H54 (cell line): ENCODE measurements around the gene MACROD2.
"Not testable (repeated sequence)": the region's sequence is repeated elsewhere in the genome, so short reads cannot be mapped to it uniquely, and the experiment has no call there.

ENCODE experiments used
- DNase-seq: peaks from one replicate; pipeline ENCODE4 v3.0.0; 2011; ENCODE audit warnings: low spot score, mixed read lengths; ENCODE audit not compliant: insufficient read length
- FAIRE-seq: peaks from 3 replicates; lab custom pipeline; 2011; peaks lifted over from hg19 to GRCh38; lab: Jason Lieb, UNC
- POLR2A ChIP-seq: IDR thresholded peaks from 2 replicates; pipeline ENCODE4 v1.6.1; 2011; ENCODE audit warnings: low read depth, mild to moderate bottlenecking, low read length

The MACROD2 gene

DNA sequence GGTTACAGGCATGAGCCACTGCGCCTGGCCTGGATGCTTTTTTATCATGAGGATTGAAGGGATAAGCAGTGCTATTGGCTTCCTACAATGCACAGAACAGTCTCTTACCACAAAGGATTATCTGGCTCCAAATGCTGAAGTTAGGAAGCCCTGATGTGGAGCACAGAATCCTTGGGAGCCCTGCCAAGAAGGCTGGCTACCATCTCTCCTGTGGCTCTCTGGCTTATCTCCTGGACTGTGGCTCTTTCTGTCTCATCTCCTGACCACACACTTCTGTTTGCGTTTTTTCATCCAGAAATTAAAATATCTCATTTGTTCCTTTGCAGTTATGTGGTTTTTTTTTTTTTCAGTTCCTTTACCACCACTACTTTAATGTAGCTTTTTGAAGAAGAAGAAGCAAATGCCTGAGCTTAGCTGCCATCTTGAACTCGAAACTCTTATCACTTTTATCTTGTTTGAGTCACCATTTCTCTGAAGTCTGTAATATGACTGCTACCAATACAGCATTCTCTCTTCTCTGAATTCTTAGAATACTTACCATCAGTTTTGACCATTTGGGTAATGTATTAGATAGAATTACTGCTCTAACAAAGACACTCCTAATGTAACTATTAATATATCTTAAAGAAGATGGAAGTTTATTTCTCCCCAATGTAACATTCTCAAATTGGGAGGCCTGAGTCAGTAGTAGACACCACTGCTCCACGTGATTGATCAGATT is 1533.2 kb downstream of the MACROD2 start:
- no peak for DNase-seq
- no peak for FAIRE-seq
- no peak for TF ChIP-seq POLR2A

- no peak for FAIRE-seq
- no peak for DNase-seq
- no peak for TF ChIP-seq POLR2A
Observed at GRCh38 chr20:15535863-15536262, 1540.5 kb downstream of the MACROD2 start.

GRCh38 chr20:15537200-15537599 is 1541.9 kb downstream of the MACROD2 start:
- FAIRE-seq, DNase-seq: not testable (repeated sequence)

DNA sequence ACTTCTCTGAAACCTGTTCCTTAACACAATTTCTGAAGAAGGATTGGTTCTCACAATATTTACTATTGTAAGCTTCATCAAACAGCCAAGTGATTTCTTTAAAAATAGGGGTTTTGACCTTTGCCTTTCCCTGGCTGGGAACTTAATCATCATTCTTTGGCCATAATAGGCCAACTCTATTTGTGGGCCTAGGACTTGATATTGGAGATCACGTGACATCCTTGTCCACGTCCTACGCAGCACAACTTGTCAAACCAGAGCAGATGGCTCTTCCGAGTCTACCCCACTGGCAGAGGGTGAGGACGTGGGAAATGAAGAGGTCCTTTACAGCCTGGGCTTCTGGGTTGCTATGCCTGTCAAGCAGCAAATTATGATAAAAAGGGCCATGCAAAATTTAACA is 1547.3 kb downstream of the MACROD2 start:
- DNase-seq (no peak), FAIRE-seq (no peak)
- TF ChIP-seq POLR2A: no peak

DNA sequence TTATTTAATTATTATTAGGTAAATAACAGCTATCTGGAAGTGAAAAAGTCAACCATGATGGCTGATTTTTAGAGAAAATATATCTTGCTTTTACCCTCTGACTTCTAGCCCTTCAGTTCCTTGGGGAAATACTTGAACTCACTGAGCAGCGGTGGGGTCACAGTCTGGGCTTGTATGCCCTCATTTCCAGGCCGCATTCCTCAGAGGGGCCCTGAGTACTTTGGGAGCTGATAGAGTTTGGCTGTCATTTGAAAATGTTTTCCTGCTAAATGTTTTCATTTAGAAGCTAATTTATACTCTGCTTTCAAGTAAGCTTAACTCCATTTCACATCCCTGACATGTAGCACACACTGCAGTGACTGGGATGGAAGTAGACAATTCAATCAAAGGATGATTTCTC is 1549.4 kb downstream of the MACROD2 start:
- no peak for TF ChIP-seq POLR2A
- FAIRE-seq: no peak
- DNase-seq: no peak

GRCh38 chr20:15546525-15547023 is 1551.3 kb downstream of the MACROD2 start:
- no peak for TF ChIP-seq POLR2A
- DNase-seq: no peak
- FAIRE-seq: no peak

GRCh38 chr20:15547119-15547518 is 1551.8 kb downstream of the MACROD2 start:
- no peak for FAIRE-seq

GRCh38 chr20:15550116-15550870 is 1555.0 kb downstream of the MACROD2 start:
- no peak for TF ChIP-seq POLR2A
- FAIRE-seq: no peak
- DNase-seq: no peak

More at GRCh38 chr20:15547119-15547518, 1551.8 kb downstream of the MACROD2 start:
- DNase-seq: no peak
- TF ChIP-seq POLR2A: no peak

DNA sequence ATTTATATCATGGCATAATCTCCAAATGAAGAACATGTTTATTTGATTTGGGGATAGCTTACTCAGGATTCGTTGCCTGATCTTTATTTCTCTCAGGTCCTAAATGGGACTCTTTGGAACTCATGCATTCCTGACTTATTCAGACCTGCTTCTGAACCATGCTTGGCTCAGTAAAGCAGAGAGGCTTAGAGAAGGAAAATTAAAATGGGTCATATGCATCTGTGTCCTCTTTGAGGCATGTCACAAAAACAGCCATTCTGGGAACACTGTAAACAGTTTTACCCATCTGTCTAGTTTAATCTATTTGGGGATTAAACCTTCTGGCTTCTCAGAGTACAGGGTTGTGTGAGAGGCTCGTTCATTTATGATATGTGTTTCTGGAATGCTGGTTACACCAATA is 1560.6 kb downstream of the MACROD2 start:
- DNase-seq (no peak), FAIRE-seq (no peak)
- TF ChIP-seq POLR2A: no peak

- no peak for FAIRE-seq
- DNase-seq: no peak
- TF ChIP-seq POLR2A: no peak
Observed at GRCh38 chr20:15556869-15557268, 1561.6 kb downstream of the MACROD2 start.

DNA sequence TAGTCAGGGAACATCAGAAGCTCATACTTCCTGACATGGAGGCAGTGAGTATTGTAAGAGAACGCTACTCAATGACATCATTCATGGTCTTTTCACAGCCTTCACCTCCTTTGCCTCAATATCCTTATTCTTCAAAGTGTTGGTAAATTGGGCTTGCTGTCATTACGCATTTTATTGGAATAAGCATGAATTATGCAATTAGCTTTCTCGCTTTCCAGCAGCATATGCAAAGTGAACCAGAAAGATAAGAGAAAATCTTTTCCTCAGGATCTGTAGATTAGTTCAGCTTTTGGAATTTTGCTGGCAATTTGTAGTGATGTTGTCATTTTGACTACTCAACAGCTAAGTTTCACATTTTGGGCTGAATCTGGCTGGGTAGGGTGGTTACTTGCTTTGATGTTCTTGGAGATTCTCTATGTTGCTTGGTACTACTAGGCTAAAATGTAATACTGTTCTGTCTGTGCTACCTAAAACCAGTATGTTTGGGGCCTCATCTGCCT is 1565.8 kb downstream of the MACROD2 start:
- FAIRE-seq: no peak
- TF ChIP-seq POLR2A: no peak
- DNase-seq: no peak

GRCh38 chr20:15561707-15562404 is 1566.5 kb downstream of the MACROD2 start:
- no peak for TF ChIP-seq POLR2A
- FAIRE-seq (no peak), DNase-seq (no peak)

GRCh38 chr20:15563836-15564235 is 1568.5 kb downstream of the MACROD2 start:
- DNase-seq: no peak
- no peak for TF ChIP-seq POLR2A
- FAIRE-seq: no peak

- DNase-seq (no peak), FAIRE-seq (no peak)
- TF ChIP-seq POLR2A: no peak
Observed at GRCh38 chr20:15564981-15565380, 1569.7 kb downstream of the MACROD2 start.
